ENCODE measurements around the gene COX7C. TPM values are rescaled to one million over a fixed set of nuclear protein-coding genes. Genes with fewer than 3 reads are reported as not detected.

COX7C gene
- total and polyA plus RNA-seq, 9 of the 15 experiments (the other 6 are each of a cell fraction or from before 2014, with no cell fraction given), result 576 to 1,783 (median 996) TPM

- no peaks in the 10 kb centered on the region for H3K9me1 ChIP-seq (ENCODE audit: control insufficient read depth, insufficient read depth, low read length)
- TF ChIP-seq MEIS2 (IDR thresholded peaks at IDR 0.05; ENCODE audit: partially characterized antibody) (peak; percentile 16), PKNOX1 (IDR thresholded peaks at IDR 0.05) (peak; percentile 11; the same call in 1 of the 2 replicates), SREBF1 (IDR thresholded peaks at IDR 0.05; ENCODE audit: borderline replicate concordance, low read depth, low read length) (no peak), MTA3 (IDR thresholded peaks at IDR 0.05; ENCODE audit: borderline replicate concordance) (no peak), VEZF1 (CRISPR knock-in tag; IDR thresholded peaks at IDR 0.05) (no peak), DDX20 (tag; IDR thresholded peaks at IDR 0.05; ENCODE audit: low read depth) (no peak)
- no peak overlapping the region for H3K27ac ChIP-seq (ENCODE audit: extremely low read depth, low read depth, low read length)
- WGBS (ENCODE audit: insufficient coverage, low coverage, missing lambda C conversion rate), result 0% methylated on average over 3 of the region's 3 CpGs
- in situ Hi-C loops (cut with MboI) (no loop called here), intact Hi-C loops (cut with micrococcal nuclease) (no loop called here)
- ATAC-seq (no peak), FAIRE-seq (no peak), DNase-seq (ENCODE audit: extremely low read depth in 1 of 4, low spot score in 3 of 4) (no peak)
- CTCF ChIA-PET (ENCODE audit: low intra/inter-chr PET ratio), result no interaction called here
- H3K4me1 ChIP-seq (replicated peaks in 1 of 2; ENCODE audit: control insufficient read depth in 2 of 2, insufficient read depth in 2 of 2, low read length in 2 of 2), result no peaks in the 10 kb centered on the region
- no peak overlapping the region for H2AFZ ChIP-seq (ENCODE audit: low read depth, low read length)
- H4K20me1 ChIP-seq (replicated peaks; ENCODE audit: control insufficient read depth, insufficient read depth, low read length), result no peaks in the 10 kb centered on the region
- H3K27me3 ChIP-seq (ENCODE audit: control insufficient read depth in 2 of 2, insufficient read depth in 2 of 2, low read length in 2 of 2), result no peaks in the 10 kb centered on the region; a peak in 1 of 5 replicates
- no peak overlapping the region for H3K9ac ChIP-seq (ENCODE audit: insufficient read depth in 1 of 2, low read depth in 2 of 2, low read length in 2 of 2)
- no peak overlapping the region for H3K4me3 ChIP-seq
- POLR2A ChIA-PET, result no interaction called here
- no peak overlapping the region for H3K4me2 ChIP-seq (ENCODE audit: insufficient read depth, low read length)
- no peaks in the 10 kb centered on the region for H3K36me3 ChIP-seq (ENCODE audit: control insufficient read depth, insufficient read depth, low read length)
- no peaks in the 10 kb centered on the region for H3K79me2 ChIP-seq (ENCODE audit: control insufficient read depth, insufficient read depth, low read length)
- BruUV-seq (replicated peaks), result no TSS peak
- no peaks in the 10 kb centered on the region for H3K9me3 ChIP-seq (replicated peaks; ENCODE audit: control insufficient read depth, insufficient read depth, low read depth, low read length)
Observed at GRCh38 chr5:86649832-86650505, 32.2 kb downstream of the COX7C start.
